ENCODE results near the gene TGM6. TPM values are rescaled to one million over a fixed set of nuclear protein-coding genes. Genes with fewer than 3 reads are reported as not detected.

TGM6 gene
- total RNA-seq, 1 donor from 2014 or later, result not detected

GRCh38 chr20:2397091-2397490, 16.4 kb downstream of the TGM6 start:
- H3K36me3 Mint-ChIP-seq (ENCODE audit: low read depth), result no peaks in the 10 kb centered on the region
- no peak overlapping the region for H3K27ac Mint-ChIP-seq (ENCODE audit: unreplicated experiment)
- TF ChIP-seq CTCF (conservative IDR thresholded peaks at IDR 0.05), result no peak
- no peak for DNase-seq (ENCODE audit: low read depth, low spot score)
- no peaks in the 10 kb centered on the region for H3K27me3 Mint-ChIP-seq (ENCODE audit: low read depth)
- no peaks in the 10 kb centered on the region for H3K4me1 Mint-ChIP-seq
- H3K4me3 Mint-ChIP-seq, result no peak overlapping the region
- peaks cover 2% of the 10 kb centered on the region for H3K9me3 Mint-ChIP-seq

DNA sequence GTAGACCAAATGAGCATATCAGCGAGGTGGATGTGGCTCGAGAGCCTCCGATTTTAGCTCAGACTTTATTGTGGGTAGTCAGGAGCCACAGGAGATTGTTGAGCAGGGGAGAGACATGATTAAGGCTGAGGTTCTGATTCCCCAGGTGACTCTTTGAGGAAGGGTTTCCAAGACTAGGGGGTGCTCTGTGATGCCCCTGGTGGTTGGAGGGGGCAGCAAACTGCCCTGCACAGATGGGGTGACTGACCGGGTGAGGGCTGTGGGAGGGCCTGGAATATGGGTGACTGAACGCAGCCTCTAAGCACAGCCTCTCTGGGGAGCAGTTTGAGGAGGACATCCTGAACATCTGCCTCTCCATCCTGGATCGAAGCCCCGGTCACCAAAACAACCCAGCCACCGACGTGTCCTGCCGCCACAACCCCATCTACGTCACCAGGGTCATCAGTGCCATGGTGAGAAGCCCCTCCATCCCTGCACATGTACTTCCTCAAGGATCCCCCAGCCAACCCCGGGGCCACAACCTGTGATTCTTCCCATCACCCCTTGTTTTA, 17.0 kb downstream of the TGM6 start:
- DNase-seq (ENCODE audit: low read depth, low spot score), result no peak
- peaks cover 2% of the 10 kb centered on the region for H3K9me3 Mint-ChIP-seq
- H3K27me3 Mint-ChIP-seq (ENCODE audit: low read depth), result no peaks in the 10 kb centered on the region
- no peaks in the 10 kb centered on the region for H3K36me3 Mint-ChIP-seq (ENCODE audit: low read depth)
- H3K4me3 Mint-ChIP-seq, result no peak overlapping the region
- H3K27ac Mint-ChIP-seq (ENCODE audit: unreplicated experiment), result no peak overlapping the region
- H3K4me1 Mint-ChIP-seq, result no peaks in the 10 kb centered on the region
- no peak for TF ChIP-seq CTCF (conservative IDR thresholded peaks at IDR 0.05)

GRCh38 chr20:2398449-2398848, 17.7 kb downstream of the TGM6 start:
- H3K9me3 Mint-ChIP-seq, result peaks cover 2% of the 10 kb centered on the region

DNA sequence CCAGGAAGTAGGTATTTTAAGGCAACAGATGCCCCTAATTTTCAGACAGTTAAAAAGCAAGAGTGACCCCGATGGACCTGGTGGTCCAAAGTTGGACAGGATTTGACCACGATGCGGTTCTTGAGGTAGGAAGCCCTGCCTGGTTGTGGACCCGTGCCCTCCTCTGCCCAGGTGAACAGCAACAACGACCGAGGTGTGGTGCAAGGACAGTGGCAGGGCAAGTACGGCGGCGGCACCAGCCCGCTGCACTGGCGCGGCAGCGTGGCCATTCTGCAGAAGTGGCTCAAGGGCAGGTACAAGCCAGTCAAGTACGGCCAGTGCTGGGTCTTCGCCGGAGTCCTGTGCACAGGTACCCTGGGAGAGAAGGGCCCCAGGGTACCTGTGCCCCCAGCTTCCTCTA, 18.7 kb downstream of the TGM6 start:
- H3K27me3 Mint-ChIP-seq (ENCODE audit: low read depth), result no peaks in the 10 kb centered on the region
- H3K36me3 Mint-ChIP-seq (ENCODE audit: low read depth), result no peaks in the 10 kb centered on the region
- H3K27ac Mint-ChIP-seq (ENCODE audit: unreplicated experiment), result no peak overlapping the region
- no peak for TF ChIP-seq CTCF (conservative IDR thresholded peaks at IDR 0.05)
- H3K9me3 Mint-ChIP-seq, result peaks cover 2% of the 10 kb centered on the region
- H3K4me1 Mint-ChIP-seq, result no peaks in the 10 kb centered on the region
- no peak for DNase-seq (ENCODE audit: low read depth, low spot score)
- no peak overlapping the region for H3K4me3 Mint-ChIP-seq

More at GRCh38 chr20:2398449-2398848, 17.7 kb downstream of the TGM6 start:
- Mint-ChIP-seq H3K27me3 (ENCODE audit: low read depth) (no peaks in the 10 kb centered on the region), H3K36me3 (ENCODE audit: low read depth) (no peaks in the 10 kb centered on the region), H3K4me1 (no peaks in the 10 kb centered on the region), H3K4me3 (no peak overlapping the region), H3K27ac (ENCODE audit: unreplicated experiment) (no peak overlapping the region)
- no peak for TF ChIP-seq CTCF (conservative IDR thresholded peaks at IDR 0.05)
- no peak for DNase-seq (ENCODE audit: low read depth, low spot score)

- no peak overlapping the region for H3K4me3 Mint-ChIP-seq
- H3K9me3 Mint-ChIP-seq, result peaks cover 2% of the 10 kb centered on the region
Measured at GRCh38 chr20:2400290-2400689, 19.6 kb downstream of the TGM6 start.

More at GRCh38 chr20:2400290-2400689, 19.6 kb downstream of the TGM6 start:
- TF ChIP-seq CTCF (conservative IDR thresholded peaks at IDR 0.05), result no peak
- no peak overlapping the region for H3K27ac Mint-ChIP-seq (ENCODE audit: unreplicated experiment)
- no peaks in the 10 kb centered on the region for H3K36me3 Mint-ChIP-seq (ENCODE audit: low read depth)
- H3K4me1 Mint-ChIP-seq, result no peaks in the 10 kb centered on the region
- DNase-seq (ENCODE audit: low read depth, low spot score), result no peak
- H3K27me3 Mint-ChIP-seq (ENCODE audit: low read depth), result no peaks in the 10 kb centered on the region

All from neural crest cell (in vitro differentiated cells).